Gastroesophageal sphincter (tissue), 3 donors: ENCODE data around the gene SYNRG.

Experiments
- CTCF ChIP-seq, 4 experiments: fragments of 200-600 bp in 2 of 4; fragments of 450-650 bp in 2 of 4; sonication (generic) in 1 of 4; IDR thresholded peaks; one replicate each; pipeline ENCODE4 v1.5.1; 2017 to 2019; ENCODE audit warnings: antibody characterized with exemption in 4 of 4, mild to moderate bottlenecking in 2 of 4, moderate library complexity in 2 of 4
- EP300 ChIP-seq: sonication (generic); formaldehyde crosslinking; IDR thresholded peaks from one replicate; pipeline ENCODE4 v1.6.1; 2017; ENCODE audit warnings: antibody characterized with exemption, mild to moderate bottlenecking
- POLR2A ChIP-seq, 2 donors: fragments of 450-650 bp; IDR thresholded peaks; one replicate each; pipeline ENCODE4 v1.6.1; 2017; ENCODE audit warnings: antibody characterized with exemption in 2 of 2, mild to moderate bottlenecking in 2 of 2, moderate library complexity in 1 of 2
- POLR2AphosphoS5 ChIP-seq: sonication (generic); formaldehyde crosslinking; IDR thresholded peaks from one replicate; pipeline ENCODE4 v1.6.1; 2017; ENCODE audit warnings: antibody characterized with exemption

GRCh38 chr17:37500378-37500777 is 108.8 kb downstream of the SYNRG start:
- no peak for TF ChIP-seq CTCF (IDR thresholded peaks at IDR 0.05)
- no peak for TF ChIP-seq POLR2AphosphoS5
- no peak for TF ChIP-seq POLR2A (IDR thresholded peaks at IDR 0.05)
- no peak for TF ChIP-seq EP300
